OCI-LY1 (cell line): ENCODE results near the gene OR4S1.
A peak's percentile ranks its signal among the peaks of the same experiment; 100 is the strongest.
"Not testable (repeated sequence)": the region's sequence is repeated elsewhere in the genome, so short reads cannot be mapped to it uniquely, and the experiment has no call there.

Experiments
- H2AFZ ChIP-seq: fragments of 200-600 bp; sonication (generic), shearing (Covaris generic); 2 replicates; pipeline ENCODE4 v1.6.0; 2014; ENCODE audit warnings: antibody characterized with exemption, mild to moderate bottlenecking, low read length
- H3F3A ChIP-seq: fragments of 200-600 bp; sonication (generic), shearing (Covaris generic); 2 replicates; pipeline ENCODE4 v1.6.0; 2014; ENCODE audit warnings: mild to moderate bottlenecking, antibody characterized with exemption, low read length, moderate library complexity; ENCODE audit not compliant: insufficient read depth
- H3K27ac ChIP-seq: fragments of 200-600 bp; sonication (generic); 2 replicates; pipeline ENCODE4 v1.5.1; 2014; ENCODE audit warnings: low read length, mixed run types, mild to moderate bottlenecking, low read depth; ENCODE audit not compliant: poor library complexity, severe bottlenecking
- H3K27me3 ChIP-seq: fragments of 200-600 bp; sonication (generic); 2 replicates; pipeline ENCODE4 v1.6.0; 2014; ENCODE audit warnings: antibody characterized with exemption, mild to moderate bottlenecking, low read length, moderate library complexity; ENCODE audit not compliant: insufficient read depth
- H3K36me3 ChIP-seq: fragments of 200-600 bp; sonication (generic); 2 replicates; pipeline ENCODE4 v1.6.1; 2014; ENCODE audit warnings: mild to moderate bottlenecking, antibody characterized with exemption, low read length, moderate library complexity, mixed read lengths; ENCODE audit not compliant: insufficient read depth
- H3K4me1 ChIP-seq: fragments of 200-600 bp; sonication (generic); 2 replicates; pipeline ENCODE4 v1.5.1; 2014; ENCODE audit warnings: mild to moderate bottlenecking, low read length, moderate library complexity; ENCODE audit not compliant: insufficient read depth, severe bottlenecking
- H3K4me2 ChIP-seq: fragments of 200-600 bp; sonication (generic), shearing (Covaris generic); 2 replicates; pipeline ENCODE4 v1.6.1; 2014; ENCODE audit warnings: low read length
- H3K4me3 ChIP-seq: fragments of 200-600 bp; sonication (generic); 2 replicates; pipeline ENCODE4 v1.5.1; 2014; ENCODE audit warnings: low read length, low read depth, mild to moderate bottlenecking, mixed read lengths; ENCODE audit not compliant: poor library complexity, severe bottlenecking
- H3K79me2 ChIP-seq: fragments of 200-600 bp; shearing (Covaris generic); 2 replicates; pipeline ENCODE4 v1.6.1; 2016; ENCODE audit warnings: mixed run types, low read length, mixed read lengths; ENCODE audit not compliant: insufficient read depth
- H3K9ac ChIP-seq: fragments of 200-600 bp; sonication (generic), shearing (Covaris generic); 2 replicates; pipeline ENCODE4 v1.6.1; 2014; ENCODE audit warnings: mild to moderate bottlenecking, low read length, mixed read lengths
- H3K9me2 ChIP-seq: fragments of 200-600 bp; sonication (generic), shearing (Covaris generic); 2 replicates; pipeline ENCODE4 v1.6.1; 2014; ENCODE audit warnings: low read depth, mild to moderate bottlenecking, low read length, mixed read lengths
- H3K9me3 ChIP-seq: fragments of 200-600 bp; shearing (Covaris generic); 2 replicates; pipeline ENCODE4 v1.6.1; 2014; ENCODE audit warnings: low read length, mixed read lengths
- H4K20me1 ChIP-seq: fragments of 200-600 bp; sonication (generic), shearing (Covaris generic); 2 replicates; pipeline ENCODE4 v1.6.0; 2016; ENCODE audit warnings: mild to moderate bottlenecking, low read length; ENCODE audit not compliant: insufficient read depth
- CTCF ChIP-seq: fragments of 200-600 bp; sonication (generic), shearing (Covaris generic); IDR thresholded peaks from 2 replicates; pipeline ENCODE4 v1.5.1; 2017; ENCODE audit warnings: mild to moderate bottlenecking, antibody characterized with exemption, low read length, moderate library complexity, mixed read lengths
- EZH2 ChIP-seq: fragments of 200-600 bp; sonication (generic), shearing (Covaris generic); IDR thresholded peaks from 2 replicates; pipeline ENCODE4 v1.8.0; 2017; ENCODE audit warnings: borderline replicate concordance, mixed run types, mild to moderate bottlenecking, antibody characterized with exemption, low read length, moderate library complexity, mixed read lengths

Gene OR4S1

DNA sequence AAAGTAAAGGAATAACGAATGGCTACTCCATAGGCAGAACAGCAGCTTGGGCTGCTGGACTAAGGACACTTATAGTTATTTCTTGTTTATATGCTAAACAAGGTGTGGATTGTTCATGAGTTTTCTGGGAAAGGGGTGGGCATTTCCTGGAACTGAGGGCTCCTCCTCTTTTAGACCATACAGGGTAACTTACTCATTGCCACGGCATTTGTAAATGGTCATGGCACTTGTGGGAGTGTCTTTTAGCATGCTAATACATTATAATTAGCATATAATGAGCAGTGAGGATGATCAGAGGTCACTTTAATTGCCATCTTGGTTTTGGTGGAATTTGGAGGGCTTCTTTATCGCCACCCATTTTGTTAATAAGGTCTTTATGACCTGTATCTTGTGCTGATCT is 35.4 kb upstream of the OR4S1 start:
- H3K9me2 ChIP-seq: no peaks in the 10 kb centered on the region
- H3K36me3 ChIP-seq: no peaks in the 10 kb centered on the region
- H3K4me2 ChIP-seq: no peak overlapping the region
- no peaks in the 10 kb centered on the region for H3K4me1 ChIP-seq
- no peak overlapping the region for H2AFZ ChIP-seq
- no peaks in the 10 kb centered on the region for H3K9me3 ChIP-seq
- H3K9ac ChIP-seq: no peak overlapping the region
- H3K27me3 ChIP-seq: no peaks in the 10 kb centered on the region
- no peaks in the 10 kb centered on the region for H4K20me1 ChIP-seq
- no peaks in the 10 kb centered on the region for H3F3A ChIP-seq
- no peak overlapping the region for H3K27ac ChIP-seq
- no peaks in the 10 kb centered on the region for H3K79me2 ChIP-seq
- H3K4me3 ChIP-seq: no peak overlapping the region
- no peak for TF ChIP-seq EZH2
- no peak for TF ChIP-seq CTCF

GRCh38 chr11:48272606-48273005 is 33.4 kb upstream of the OR4S1 start:
- Histone ChIP-seq H3K4me1 (no peaks in the 10 kb centered on the region), H3K36me3 (no peaks in the 10 kb centered on the region), H3K9me2 (no peaks in the 10 kb centered on the region), H3K27ac (no peak overlapping the region), H3K79me2 (no peaks in the 10 kb centered on the region), H3F3A (no peaks in the 10 kb centered on the region), H3K4me3 (no peak overlapping the region), H2AFZ (no peak overlapping the region), H3K9me3 (no peaks in the 10 kb centered on the region), H4K20me1 (no peaks in the 10 kb centered on the region), H3K4me2 (no peak overlapping the region), H3K9ac (no peak overlapping the region), H3K27me3 (no peaks in the 10 kb centered on the region)
- TF ChIP-seq EZH2 (no peak), CTCF (no peak)

- Histone ChIP-seq H3K9me2 (no peaks in the 10 kb centered on the region), H2AFZ (no peak overlapping the region), H3K4me2 (no peak overlapping the region), H3K27me3 (no peaks in the 10 kb centered on the region), H3K4me1 (no peaks in the 10 kb centered on the region), H3K9me3 (no peaks in the 10 kb centered on the region), H4K20me1 (no peaks in the 10 kb centered on the region), H3K9ac (no peak overlapping the region), H3K79me2 (no peaks in the 10 kb centered on the region), H3K27ac (no peak overlapping the region), H3K4me3 (no peak overlapping the region), H3K36me3 (no peaks in the 10 kb centered on the region), H3F3A (no peaks in the 10 kb centered on the region)
- peak; percentile 96 for TF ChIP-seq CTCF
- no peak for TF ChIP-seq EZH2
These were observed 1.9 kb downstream of the OR4S1 start for GRCh38 chr11:48307760-48308386.

GRCh38 chr11:48313590-48313989 is 7.6 kb downstream of the OR4S1 start:
- H3K27me3 ChIP-seq, H3K4me3 ChIP-seq, H3K4me1 ChIP-seq, H3K9me2 ChIP-seq, H3K4me2 ChIP-seq, H3K36me3 ChIP-seq, H3K79me2 ChIP-seq, H3K9ac ChIP-seq, H4K20me1 ChIP-seq, H3K27ac ChIP-seq, H3K9me3 ChIP-seq, H3F3A ChIP-seq, H2AFZ ChIP-seq: not testable (repeated sequence)

- not testable (repeated sequence) for H3K9me2 ChIP-seq, H3K4me1 ChIP-seq, H3K27me3 ChIP-seq, H3K4me2 ChIP-seq, H3F3A ChIP-seq, H3K27ac ChIP-seq, H3K4me3 ChIP-seq, H4K20me1 ChIP-seq, H3K36me3 ChIP-seq, H3K9ac ChIP-seq, H3K9me3 ChIP-seq, H2AFZ ChIP-seq, H3K79me2 ChIP-seq
These were observed 13.8 kb downstream of the OR4S1 start for GRCh38 chr11:48319813-48320212.
